OCI-LY7 (cell line): ENCODE results near the gene VAMP8.

Experiments
- EZH2phosphoT487 ChIP-seq: fragments of 200-600 bp; sonication (generic); IDR thresholded peaks from 2 replicates; pipeline ENCODE4 v1.6.1; 2018; ENCODE audit warnings: low read depth, borderline replicate concordance, mild to moderate bottlenecking, mixed run types, antibody characterized with exemption, low read length, moderate library complexity, mixed read lengths
- TF ChIP-seq, protein P1 (sequence below): fragments of 200-600 bp; sonication (generic); conservative IDR thresholded peaks from 2 replicates; pipeline ENCODE4 v1.5.1; 2014; ENCODE audit warnings: mild to moderate bottlenecking, antibody characterized with exemption, low read length, moderate library complexity, mixed read lengths

- TF ChIP-seq, protein P1, sequence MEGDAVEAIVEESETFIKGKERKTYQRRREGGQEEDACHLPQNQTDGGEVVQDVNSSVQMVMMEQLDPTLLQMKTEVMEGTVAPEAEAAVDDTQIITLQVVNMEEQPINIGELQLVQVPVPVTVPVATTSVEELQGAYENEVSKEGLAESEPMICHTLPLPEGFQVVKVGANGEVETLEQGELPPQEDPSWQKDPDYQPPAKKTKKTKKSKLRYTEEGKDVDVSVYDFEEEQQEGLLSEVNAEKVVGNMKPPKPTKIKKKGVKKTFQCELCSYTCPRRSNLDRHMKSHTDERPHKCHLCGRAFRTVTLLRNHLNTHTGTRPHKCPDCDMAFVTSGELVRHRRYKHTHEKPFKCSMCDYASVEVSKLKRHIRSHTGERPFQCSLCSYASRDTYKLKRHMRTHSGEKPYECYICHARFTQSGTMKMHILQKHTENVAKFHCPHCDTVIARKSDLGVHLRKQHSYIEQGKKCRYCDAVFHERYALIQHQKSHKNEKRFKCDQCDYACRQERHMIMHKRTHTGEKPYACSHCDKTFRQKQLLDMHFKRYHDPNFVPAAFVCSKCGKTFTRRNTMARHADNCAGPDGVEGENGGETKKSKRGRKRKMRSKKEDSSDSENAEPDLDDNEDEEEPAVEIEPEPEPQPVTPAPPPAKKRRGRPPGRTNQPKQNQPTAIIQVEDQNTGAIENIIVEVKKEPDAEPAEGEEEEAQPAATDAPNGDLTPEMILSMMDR = no peak
- TF ChIP-seq EZH2phosphoT487 = no peak
These were observed 19.9 kb downstream of the VAMP8 start for GRCh38 chr2:85597241-85597640.
